ENCODE results near the gene CFAP299. TPM values are rescaled to one million over a fixed set of nuclear protein-coding genes. Genes with fewer than 3 reads are reported as not detected.

The CFAP299 gene
- total and polyA plus RNA-seq, 2 of the 8 experiments (the other 6 are each of a cell fraction or from before 2014, with no cell fraction given) = not detected

DNA sequence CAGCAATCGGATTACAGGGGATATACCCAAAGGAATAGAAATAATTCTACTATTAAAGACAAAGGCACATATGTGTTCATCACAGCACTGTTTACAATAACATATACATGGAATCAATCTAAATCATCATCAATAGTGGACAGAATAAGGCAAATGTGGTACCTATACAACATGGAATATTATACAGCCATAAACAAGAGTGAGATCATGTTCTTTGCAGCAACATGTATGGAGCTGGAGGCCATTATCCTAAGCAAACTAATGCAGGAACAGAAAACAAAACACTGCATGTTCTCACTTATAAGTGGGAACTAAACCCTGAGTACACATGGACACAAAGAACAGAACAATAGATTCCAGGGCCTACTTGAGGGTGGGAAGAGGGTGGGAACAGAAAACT is 163.2 kb downstream of the CFAP299 start:
- H2BK12ac ChIP-seq (ENCODE audit: low read depth, low read length) = no peak overlapping the region
- TF ChIP-seq BCL11A (IDR thresholded peaks at IDR 0.05; ENCODE audit: low read depth in 2 of 2, low read length in 2 of 2) = no peak
- TF ChIP-seq CREB1 (IDR thresholded peaks at IDR 0.05) = no peak
- TF ChIP-seq HDAC2 (IDR thresholded peaks at IDR 0.05; ENCODE audit: borderline replicate concordance in 1 of 2, low read depth in 2 of 2, low read length in 2 of 2) = no peak
- no peak for TF ChIP-seq ASH2L (IDR thresholded peaks at IDR 0.05; ENCODE audit: low read length)
- TF ChIP-seq TAF7 (optimal IDR thresholded peaks at IDR 0.05; ENCODE audit: borderline replicate concordance, low read depth, low read length) = no peak
- no peak for TF ChIP-seq BRCA1 (IDR thresholded peaks at IDR 0.05; ENCODE audit: low read depth, low read length)
- TF ChIP-seq SIN3A (conservative IDR thresholded peaks at IDR 0.05 in 1 of 2, IDR thresholded peaks at IDR 0.05 in 1 of 2; ENCODE audit: low read depth in 1 of 2, low read length in 2 of 2) = no peak
- no peak for TF ChIP-seq NRF1 (IDR thresholded peaks at IDR 0.05; ENCODE audit: low read depth, low read length)
- no peak for TF ChIP-seq GTF2F1 (IDR thresholded peaks at IDR 0.05; ENCODE audit: borderline replicate concordance, low read depth, low read length)
- no peak for TF ChIP-seq EP300 (IDR thresholded peaks at IDR 0.05; ENCODE audit: borderline replicate concordance in 1 of 2, low read depth in 2 of 2, low read length in 2 of 2)
- no peak for TF ChIP-seq MAFK (IDR thresholded peaks at IDR 0.05; ENCODE audit: low read depth, low read length)
- TF ChIP-seq POLR2AphosphoS5 (IDR thresholded peaks at IDR 0.05; ENCODE audit: low read depth, low read length) = no peak
- no peak for TF ChIP-seq YY1 (IDR thresholded peaks at IDR 0.05; ENCODE audit: low read depth, low read length)
- TF ChIP-seq SP4 (IDR thresholded peaks at IDR 0.05; ENCODE audit: low read length) = no peak
- TF ChIP-seq KDM5A (IDR thresholded peaks at IDR 0.05; ENCODE audit: low read length) = no peak

More for the DNA sequence above, 163.2 kb downstream of the CFAP299 start:
- H3K27me3 ChIP-seq (replicated peaks in 1 of 4; ENCODE audit: control insufficient read depth in 3 of 4, extremely low read depth in 1 of 4, insufficient read depth in 3 of 4, low read length in 3 of 4) = no peaks in the 10 kb centered on the region
- H4K91ac ChIP-seq (replicated peaks; ENCODE audit: insufficient read length, low read length) = no peak overlapping the region
- no peaks in the 10 kb centered on the region for H3K23me2 ChIP-seq (ENCODE audit: low read depth, low read length)
- H3K27ac ChIP-seq (ENCODE audit: low read depth, low read length) = no peak overlapping the region
- no peak overlapping the region for H2BK5ac ChIP-seq (ENCODE audit: low read depth, low read length)
- H2BK120ac ChIP-seq (replicated peaks; ENCODE audit: low read depth, low read length) = no peak overlapping the region
- H3K56ac ChIP-seq (replicated peaks; ENCODE audit: insufficient read length, low read depth, low read length) = no peak overlapping the region
- CTCF ChIA-PET (ENCODE audit: partially characterized antibody) = no interaction called here
- peaks cover 17 to 22% of the 10 kb centered on the region in 2 experiments for H3K9me3 ChIP-seq (ENCODE audit: insufficient read depth in 2 of 2, low read depth in 1 of 2, low read length in 1 of 2)
- DNase-seq (ENCODE audit: low read depth in 1 of 2, low spot score in 2 of 2) (no peak), FAIRE-seq (no peak)
- H3K14ac ChIP-seq (ENCODE audit: insufficient read length) = no peak overlapping the region
- H3K4me1 ChIP-seq (replicated peaks in 1 of 4; ENCODE audit: control insufficient read depth in 3 of 4, insufficient read depth in 4 of 4, low read length in 3 of 4) = peaks cover 0 to 5% (median 2%) of the 10 kb centered on the region in 4 experiments; a peak in 2 of 7 replicates
- no peak overlapping the region for H3K9ac ChIP-seq (replicated peaks in 1 of 4; ENCODE audit: extremely low read depth in 1 of 4, low read depth in 3 of 4, low read length in 3 of 4)
- POLR2A ChIA-PET (ENCODE audit: partially characterized antibody) = no interaction called here
- H3K23ac ChIP-seq (ENCODE audit: insufficient read length) = no peak overlapping the region
- H3K18ac ChIP-seq (ENCODE audit: extremely low read depth, low read length) = no peak overlapping the region
- H3K79me2 ChIP-seq (ENCODE audit: control insufficient read depth in 1 of 2, insufficient read depth in 2 of 2, low read length in 2 of 2) = no peaks in the 10 kb centered on the region
- no peaks in the 10 kb centered on the region for H4K20me1 ChIP-seq (replicated peaks in 1 of 2; ENCODE audit: control insufficient read depth in 1 of 2, insufficient read depth in 2 of 2, low read length in 2 of 2)
- no peak overlapping the region for H3K4me3 ChIP-seq (ENCODE audit: extremely low read depth in 1 of 4, insufficient read depth in 2 of 4, low read depth in 3 of 4, low read length in 4 of 4)
- no peaks in the 10 kb centered on the region for H3K79me1 ChIP-seq (ENCODE audit: low read depth, low read length)
- WGBS, 2 experiments (ENCODE audit: extremely low coverage in 1 of 2, insufficient coverage in 1 of 2, insufficient read length in 1 of 2, insufficient replicate concordance in 2 of 2, low coverage in 1 of 2, low lambda C conversion rate in 2 of 2, missing lambda C conversion rate in 1 of 2) = 83% methylated on average over 1 of the region's 1 CpG; no CpG with 5 or more reads in 1 of the 2 experiments
- no peak overlapping the region for H2BK20ac ChIP-seq (ENCODE audit: low read length)
- no peak overlapping the region for H2BK15ac ChIP-seq (ENCODE audit: low read length)
- H4K8ac ChIP-seq (ENCODE audit: extremely low read depth, insufficient read depth, low read length) = no peak overlapping the region
- H3K4ac ChIP-seq (replicated peaks; ENCODE audit: insufficient read length, low read depth, low read length) = no peak overlapping the region
- H4K5ac ChIP-seq (ENCODE audit: insufficient read length, low read depth, low read length) = no peak overlapping the region
- no peak overlapping the region for H2AK5ac ChIP-seq (ENCODE audit: low read depth, low read length)
- H3K4me2 ChIP-seq (ENCODE audit: insufficient read depth in 1 of 2, low read depth in 2 of 2, low read length in 2 of 2) = no peak overlapping the region
- H2AFZ ChIP-seq (ENCODE audit: low read length) = no peak overlapping the region
- H3K36me3 ChIP-seq (ENCODE audit: control insufficient read depth in 2 of 4, insufficient read depth in 4 of 4, low read length in 3 of 4) = peaks cover 0 to 12% (median 2%) of the 10 kb centered on the region in 4 experiments; a peak in 2 of 8 replicates
